GM12878 (cell line): ENCODE measurements around the gene ZNF324. TPM values are rescaled to one million over a fixed set of nuclear protein-coding genes. Genes with fewer than 3 reads are reported as not detected.

Experiments
- CREB1 ChIP-seq: IDR thresholded peaks from 2 replicates; pipeline ENCODE4 v1.6.1; 2012; ENCODE audit warnings: low read depth, mild to moderate bottlenecking, inconsistent platforms
- E4F1 ChIP-seq: fragments of 450-650 bp; IDR thresholded peaks from 2 replicates; pipeline ENCODE4 v1.6.1; 2018; ENCODE audit warnings: borderline replicate concordance, mild to moderate bottlenecking; ENCODE audit not compliant: partially characterized antibody
- FOXM1 ChIP-seq: IDR thresholded peaks from 2 replicates; pipeline ENCODE4 v1.6.1; 2012; ENCODE audit warnings: low read depth, mild to moderate bottlenecking, inconsistent platforms, low read length, moderate library complexity
- MYB ChIP-seq: fragments of 150-350 bp; IDR thresholded peaks from 2 replicates; pipeline ENCODE4 v1.6.1; 2014; ENCODE audit warnings: mild to moderate bottlenecking, low read depth, low read length, borderline replicate concordance
- NR2C2 ChIP-seq: IDR thresholded peaks from 2 replicates; pipeline ENCODE4 v1.6.1; 2011; ENCODE audit warnings: borderline replicate concordance, low read depth; ENCODE audit not compliant: control insufficient read depth, insufficient read length
- RAD21 ChIP-seq: IDR thresholded peaks from 2 replicates; pipeline ENCODE4 v1.6.1; 2011; ENCODE audit warnings: mild to moderate bottlenecking, low read depth, low read length, moderate library complexity; ENCODE audit not compliant: insufficient read depth
- SUPT20H ChIP-seq: IDR thresholded peaks from 2 replicates; pipeline ENCODE4 v1.6.1; 2011; ENCODE audit warnings: low read depth, mild to moderate bottlenecking, low read length, moderate library complexity, borderline replicate concordance; ENCODE audit not compliant: control insufficient read depth
- TBL1XR1 ChIP-seq: IDR thresholded peaks from 2 replicates; pipeline ENCODE4 v1.6.1; 2012; ENCODE audit warnings: low read depth, low read length, improper control_type of control experiment
- ZBTB33 ChIP-seq: fragments of 450-650 bp; IDR thresholded peaks from 2 replicates; pipeline ENCODE4 v1.6.1; 2017; ENCODE audit warnings: mild to moderate bottlenecking
- polyA plus RNA-seq, 11 experiments: library from polyadenylated mRNA; depleted of rRNA in 4 of 11; unstranded in 6 of 11; stranded (reverse) in 5 of 11; fragments of >200 nt; fragmentation: Nextera tagmentation in 4 of 11; fragmentation: Illumina TruSeq in 1 of 11; extraction: Ambion mirVana in 4 of 11; extraction: Trizol in 1 of 11; gene quantifications; 1 replicate in 1 of 11; 2 replicates in 10 of 11; pipeline versions ENCODE4 v1.2.1 to v1.2.3, GENCODE V29; 2011 to 2016; ENCODE audit warnings: inconsistent platforms in 2 of 11, missing spikeins in 2 of 11, low read depth in 1 of 11
- total RNA-seq, 4 experiments: library from RNA; depleted of rRNA in 3 of 4; stranded (reverse); fragments of >200 nt in 3 of 4; fragmentation: Illumina TruSeq in 1 of 4; extraction: Trizol in 1 of 4; gene quantifications; 2 replicates each; pipeline versions ENCODE4 v1.2.1 to v1.2.3, GENCODE V29; 2013 to 2021
- TF ChIP-seq, protein P1 (sequence below): fragments of 450-650 bp; formaldehyde crosslinking; IDR thresholded peaks from 2 replicates; pipeline ENCODE4 v1.5.0; 2022; ENCODE audit warnings: mild to moderate bottlenecking, missing genetic modification characterization
- TF ChIP-seq, protein P2 (sequence below): fragments of 450-650 bp; IDR thresholded peaks from 2 replicates; pipeline ENCODE4 v1.6.1; 2014; ENCODE audit warnings: mild to moderate bottlenecking
- TF ChIP-seq, protein P3 (sequence below): fragments of 450-650 bp; IDR thresholded peaks from 2 replicates; pipeline ENCODE4 v1.6.1; 2017; ENCODE audit warnings: mild to moderate bottlenecking, moderate library complexity

The ZNF324 gene
- total and polyA plus RNA-seq, 10 of the 15 experiments (the other 5 are each of a cell fraction or from before 2014, with no cell fraction given), result 0.71 to 13.9 (median 7.0) TPM

- TF ChIP-seq, protein P1, sequence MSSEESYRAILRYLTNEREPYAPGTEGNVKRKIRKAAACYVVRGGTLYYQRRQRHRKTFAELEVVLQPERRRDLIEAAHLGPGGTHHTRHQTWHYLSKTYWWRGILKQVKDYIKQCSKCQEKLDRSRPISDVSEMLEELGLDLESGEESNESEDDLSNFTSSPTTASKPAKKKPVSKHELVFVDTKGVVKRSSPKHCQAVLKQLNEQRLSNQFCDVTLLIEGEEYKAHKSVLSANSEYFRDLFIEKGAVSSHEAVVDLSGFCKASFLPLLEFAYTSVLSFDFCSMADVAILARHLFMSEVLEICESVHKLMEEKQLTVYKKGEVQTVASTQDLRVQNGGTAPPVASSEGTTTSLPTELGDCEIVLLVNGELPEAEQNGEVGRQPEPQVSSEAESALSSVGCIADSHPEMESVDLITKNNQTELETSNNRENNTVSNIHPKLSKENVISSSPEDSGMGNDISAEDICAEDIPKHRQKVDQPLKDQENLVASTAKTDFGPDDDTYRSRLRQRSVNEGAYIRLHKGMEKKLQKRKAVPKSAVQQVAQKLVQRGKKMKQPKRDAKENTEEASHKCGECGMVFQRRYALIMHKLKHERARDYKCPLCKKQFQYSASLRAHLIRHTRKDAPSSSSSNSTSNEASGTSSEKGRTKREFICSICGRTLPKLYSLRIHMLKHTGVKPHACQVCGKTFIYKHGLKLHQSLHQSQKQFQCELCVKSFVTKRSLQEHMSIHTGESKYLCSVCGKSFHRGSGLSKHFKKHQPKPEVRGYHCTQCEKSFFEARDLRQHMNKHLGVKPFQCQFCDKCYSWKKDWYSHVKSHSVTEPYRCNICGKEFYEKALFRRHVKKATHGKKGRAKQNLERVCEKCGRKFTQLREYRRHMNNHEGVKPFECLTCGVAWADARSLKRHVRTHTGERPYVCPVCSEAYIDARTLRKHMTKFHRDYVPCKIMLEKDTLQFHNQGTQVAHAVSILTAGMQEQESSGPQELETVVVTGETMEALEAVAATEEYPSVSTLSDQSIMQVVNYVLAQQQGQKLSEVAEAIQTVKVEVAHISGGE (CRISPR knock-in tag), result no peak
- TF ChIP-seq NR2C2 (no peak), TBL1XR1 (peak; percentile 34; the same call in 1 of the 2 replicates), RAD21 (peak; percentile 66), ZBTB33 (no peak), FOXM1 (no peak), CREB1 (no peak; the same call in 1 of the 2 replicates), E4F1 (no peak), MYB (no peak), SUPT20H (no peak)
- TF ChIP-seq, protein P2, sequence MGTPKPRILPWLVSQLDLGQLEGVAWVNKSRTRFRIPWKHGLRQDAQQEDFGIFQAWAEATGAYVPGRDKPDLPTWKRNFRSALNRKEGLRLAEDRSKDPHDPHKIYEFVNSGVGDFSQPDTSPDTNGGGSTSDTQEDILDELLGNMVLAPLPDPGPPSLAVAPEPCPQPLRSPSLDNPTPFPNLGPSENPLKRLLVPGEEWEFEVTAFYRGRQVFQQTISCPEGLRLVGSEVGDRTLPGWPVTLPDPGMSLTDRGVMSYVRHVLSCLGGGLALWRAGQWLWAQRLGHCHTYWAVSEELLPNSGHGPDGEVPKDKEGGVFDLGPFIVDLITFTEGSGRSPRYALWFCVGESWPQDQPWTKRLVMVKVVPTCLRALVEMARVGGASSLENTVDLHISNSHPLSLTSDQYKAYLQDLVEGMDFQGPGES, result peak; percentile 42; the same call in 1 of the 2 replicates
- TF ChIP-seq, protein P3, sequence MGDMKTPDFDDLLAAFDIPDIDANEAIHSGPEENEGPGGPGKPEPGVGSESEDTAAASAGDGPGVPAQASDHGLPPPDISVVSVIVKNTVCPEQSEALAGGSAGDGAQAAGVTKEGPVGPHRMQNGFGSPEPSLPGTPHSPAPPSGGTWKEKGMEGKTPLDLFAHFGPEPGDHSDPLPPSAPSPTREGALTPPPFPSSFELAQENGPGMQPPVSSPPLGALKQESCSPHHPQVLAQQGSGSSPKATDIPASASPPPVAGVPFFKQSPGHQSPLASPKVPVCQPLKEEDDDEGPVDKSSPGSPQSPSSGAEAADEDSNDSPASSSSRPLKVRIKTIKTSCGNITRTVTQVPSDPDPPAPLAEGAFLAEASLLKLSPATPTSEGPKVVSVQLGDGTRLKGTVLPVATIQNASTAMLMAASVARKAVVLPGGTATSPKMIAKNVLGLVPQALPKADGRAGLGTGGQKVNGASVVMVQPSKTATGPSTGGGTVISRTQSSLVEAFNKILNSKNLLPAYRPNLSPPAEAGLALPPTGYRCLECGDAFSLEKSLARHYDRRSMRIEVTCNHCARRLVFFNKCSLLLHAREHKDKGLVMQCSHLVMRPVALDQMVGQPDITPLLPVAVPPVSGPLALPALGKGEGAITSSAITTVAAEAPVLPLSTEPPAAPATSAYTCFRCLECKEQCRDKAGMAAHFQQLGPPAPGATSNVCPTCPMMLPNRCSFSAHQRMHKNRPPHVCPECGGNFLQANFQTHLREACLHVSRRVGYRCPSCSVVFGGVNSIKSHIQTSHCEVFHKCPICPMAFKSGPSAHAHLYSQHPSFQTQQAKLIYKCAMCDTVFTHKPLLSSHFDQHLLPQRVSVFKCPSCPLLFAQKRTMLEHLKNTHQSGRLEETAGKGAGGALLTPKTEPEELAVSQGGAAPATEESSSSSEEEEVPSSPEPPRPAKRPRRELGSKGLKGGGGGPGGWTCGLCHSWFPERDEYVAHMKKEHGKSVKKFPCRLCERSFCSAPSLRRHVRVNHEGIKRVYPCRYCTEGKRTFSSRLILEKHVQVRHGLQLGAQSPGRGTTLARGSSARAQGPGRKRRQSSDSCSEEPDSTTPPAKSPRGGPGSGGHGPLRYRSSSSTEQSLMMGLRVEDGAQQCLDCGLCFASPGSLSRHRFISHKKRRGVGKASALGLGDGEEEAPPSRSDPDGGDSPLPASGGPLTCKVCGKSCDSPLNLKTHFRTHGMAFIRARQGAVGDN, result peak; percentile 95
Measured at GRCh38 chr19:58513694-58514563, 47.0 kb downstream of the ZNF324 start (continued).
